Osteoblast (primary cell): ENCODE measurements around the gene DNMT3B. TPM values are rescaled to one million over a fixed set of nuclear protein-coding genes. Genes with fewer than 3 reads are reported as not detected.

Experiments
- DNase-seq: peaks from one replicate; pipeline ENCODE4 v3.0.0; 2011; ENCODE audit warnings: low spot score, mixed read lengths; ENCODE audit not compliant: insufficient read length; ENCODE audit errors: missing footprints
- H2AFZ ChIP-seq: 2 replicates; pipeline ENCODE4 v1.6.0; 2011; ENCODE audit warnings: mild to moderate bottlenecking, low read length
- H3K27ac ChIP-seq: 2 replicates; pipeline ENCODE4 v1.5.1; 2011; ENCODE audit warnings: mild to moderate bottlenecking, low read depth, low read length, moderate library complexity
- H3K27me3 ChIP-seq: 2 replicates; pipeline ENCODE4 v1.6.0; 2012; ENCODE audit warnings: mild to moderate bottlenecking, control low read depth, inconsistent platforms, low read length, moderate library complexity; ENCODE audit not compliant: insufficient read depth
- H3K36me3 ChIP-seq: 2 replicates; pipeline ENCODE4 v1.5.1; 2011; ENCODE audit warnings: mild to moderate bottlenecking, low read length, control low read depth, moderate library complexity; ENCODE audit not compliant: insufficient read depth
- H3K4me1 ChIP-seq: 2 replicates; pipeline ENCODE4 v1.5.1; 2011; ENCODE audit warnings: mild to moderate bottlenecking, low read length, control low read depth, moderate library complexity; ENCODE audit not compliant: insufficient read depth
- H3K4me2 ChIP-seq: 2 replicates; pipeline ENCODE4 v1.6.0; 2011; ENCODE audit warnings: mild to moderate bottlenecking, low read length; ENCODE audit not compliant: insufficient read depth
- H3K4me3 ChIP-seq: fragments of 200-600 bp; sonication (generic); 3 replicates; pipeline ENCODE4 v1.5.1; 2012; ENCODE audit warnings: mild to moderate bottlenecking, low read length, inconsistent platforms; ENCODE audit not compliant: insufficient read depth
- H3K79me2 ChIP-seq: 2 replicates; pipeline ENCODE4 v1.6.0; 2012; ENCODE audit warnings: mild to moderate bottlenecking, low read length, control low read depth, inconsistent platforms; ENCODE audit not compliant: insufficient read depth
- H3K9me3 ChIP-seq: 2 replicates; pipeline ENCODE4 v1.5.1; 2011; ENCODE audit warnings: low read depth, low read length, control low read depth
- H4K20me1 ChIP-seq: 2 replicates; pipeline ENCODE4 v1.6.0; 2012; ENCODE audit warnings: mild to moderate bottlenecking, low read length, control low read depth; ENCODE audit not compliant: insufficient read depth
- total RNA-seq: library from RNA; depleted of rRNA; stranded (reverse); fragments of >200 nt; gene quantifications from 2 replicates; pipeline ENCODE4 v1.2.3, GENCODE V29; 2012
- TF ChIP-seq, protein P1 (sequence below): IDR thresholded peaks from 2 replicates; pipeline ENCODE4 v1.5.1; 2011; ENCODE audit warnings: mild to moderate bottlenecking, low read depth, low read length, moderate library complexity; ENCODE audit errors: extremely low read depth

The DNMT3B gene
- total RNA-seq, 1 donor: 2.5 TPM

DNA sequence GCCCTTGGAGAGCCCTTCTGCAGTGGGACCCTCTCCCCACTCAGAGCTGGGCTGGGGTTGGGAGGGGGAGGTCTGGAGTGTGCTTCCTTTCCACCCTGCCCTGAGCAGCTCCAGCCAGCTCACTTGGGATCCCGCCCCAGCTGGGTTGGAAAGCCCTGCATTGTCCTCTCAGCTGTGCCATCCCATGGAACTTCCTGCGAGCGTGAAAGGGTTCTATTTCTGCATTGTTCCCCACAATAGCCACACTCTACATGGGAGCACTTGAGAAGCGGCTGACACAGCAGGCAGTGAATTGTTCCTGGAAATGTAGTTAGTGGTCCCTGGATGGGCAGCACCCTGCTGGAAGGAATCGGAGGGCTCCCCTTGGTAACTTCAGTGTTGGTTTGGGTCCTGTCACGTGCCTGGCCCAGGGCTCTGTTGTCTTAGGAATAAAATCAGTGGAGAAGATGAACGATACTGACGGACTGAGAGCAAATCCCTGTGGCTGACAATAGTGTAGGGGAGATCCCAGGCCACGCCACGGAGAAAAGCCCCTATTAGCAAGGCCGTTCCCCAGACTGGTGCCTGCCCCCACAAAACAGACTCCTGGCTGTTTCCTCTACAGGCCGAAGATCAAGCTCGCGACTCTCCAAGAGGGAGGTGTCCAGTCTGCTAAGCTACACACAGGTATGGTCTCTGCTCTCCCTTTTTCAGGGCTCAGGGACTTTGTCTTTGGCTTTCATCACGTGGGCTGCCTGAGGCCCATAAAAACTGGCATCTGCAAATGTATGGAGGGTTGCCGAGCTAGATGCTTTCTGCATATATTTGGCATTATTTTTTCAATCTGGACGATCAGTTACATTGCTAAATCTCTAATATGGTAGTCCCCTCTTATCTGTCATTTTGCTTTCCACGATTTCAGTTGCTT is 18.8 kb downstream of the DNMT3B start:
- Histone ChIP-seq H3K36me3 (no peaks in the 10 kb centered on the region), H4K20me1 (peaks cover 10% of the 10 kb centered on the region), H3K9me3 (no peaks in the 10 kb centered on the region), H2AFZ (no peak overlapping the region), H3K27me3 (no peaks in the 10 kb centered on the region), H3K4me3 (no peak overlapping the region), H3K79me2 (peaks cover 19% of the 10 kb centered on the region), H3K4me1 (peaks cover 7% of the 10 kb centered on the region), H3K4me2 (no peak overlapping the region), H3K27ac (no peak overlapping the region)
- TF ChIP-seq, protein P1, sequence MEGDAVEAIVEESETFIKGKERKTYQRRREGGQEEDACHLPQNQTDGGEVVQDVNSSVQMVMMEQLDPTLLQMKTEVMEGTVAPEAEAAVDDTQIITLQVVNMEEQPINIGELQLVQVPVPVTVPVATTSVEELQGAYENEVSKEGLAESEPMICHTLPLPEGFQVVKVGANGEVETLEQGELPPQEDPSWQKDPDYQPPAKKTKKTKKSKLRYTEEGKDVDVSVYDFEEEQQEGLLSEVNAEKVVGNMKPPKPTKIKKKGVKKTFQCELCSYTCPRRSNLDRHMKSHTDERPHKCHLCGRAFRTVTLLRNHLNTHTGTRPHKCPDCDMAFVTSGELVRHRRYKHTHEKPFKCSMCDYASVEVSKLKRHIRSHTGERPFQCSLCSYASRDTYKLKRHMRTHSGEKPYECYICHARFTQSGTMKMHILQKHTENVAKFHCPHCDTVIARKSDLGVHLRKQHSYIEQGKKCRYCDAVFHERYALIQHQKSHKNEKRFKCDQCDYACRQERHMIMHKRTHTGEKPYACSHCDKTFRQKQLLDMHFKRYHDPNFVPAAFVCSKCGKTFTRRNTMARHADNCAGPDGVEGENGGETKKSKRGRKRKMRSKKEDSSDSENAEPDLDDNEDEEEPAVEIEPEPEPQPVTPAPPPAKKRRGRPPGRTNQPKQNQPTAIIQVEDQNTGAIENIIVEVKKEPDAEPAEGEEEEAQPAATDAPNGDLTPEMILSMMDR: no peak
- no peak for DNase-seq

DNA sequence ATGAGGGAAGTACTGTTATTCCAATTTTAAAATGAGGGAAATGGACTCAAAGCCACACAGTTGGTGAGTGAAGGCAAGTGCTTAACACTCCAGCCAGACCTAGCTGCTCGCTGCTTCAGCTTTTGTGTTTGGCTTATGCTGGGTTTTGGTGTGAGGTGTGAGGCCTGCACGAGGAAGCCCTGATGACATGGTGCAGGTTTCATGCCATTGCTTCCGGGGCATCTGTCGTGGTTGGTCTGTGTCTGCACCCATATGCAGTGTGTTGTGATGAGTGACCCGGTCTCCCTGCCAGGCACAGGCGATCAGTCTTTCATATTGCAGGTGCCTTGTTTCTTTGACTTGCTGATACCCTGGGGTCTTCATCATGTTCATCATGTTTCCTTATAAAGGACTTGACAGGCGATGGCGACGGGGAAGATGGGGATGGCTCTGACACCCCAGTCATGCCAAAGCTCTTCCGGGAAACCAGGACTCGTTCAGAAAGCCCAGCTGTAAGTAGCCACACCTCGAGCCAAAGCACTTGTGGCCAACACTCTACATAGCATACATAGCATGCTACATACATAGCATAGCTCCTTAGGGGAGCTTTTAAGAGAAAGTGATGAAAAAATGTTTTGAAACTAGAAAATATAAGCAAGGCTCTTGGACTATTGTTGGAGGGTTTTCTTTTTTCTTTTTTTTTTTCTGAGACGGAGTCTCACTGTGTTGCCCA is 22.3 kb downstream of the DNMT3B start:
- Histone ChIP-seq H3K9me3 (no peaks in the 10 kb centered on the region), H4K20me1 (no peaks in the 10 kb centered on the region), H2AFZ (no peak overlapping the region), H3K79me2 (no peaks in the 10 kb centered on the region), H3K36me3 (peaks cover 3% of the 10 kb centered on the region), H3K4me2 (no peak overlapping the region), H3K27me3 (no peaks in the 10 kb centered on the region), H3K27ac (no peak overlapping the region), H3K4me3 (no peak overlapping the region), H3K4me1 (no peaks in the 10 kb centered on the region)
- DNase-seq: no peak
- TF ChIP-seq, protein P1: no peak

DNA sequence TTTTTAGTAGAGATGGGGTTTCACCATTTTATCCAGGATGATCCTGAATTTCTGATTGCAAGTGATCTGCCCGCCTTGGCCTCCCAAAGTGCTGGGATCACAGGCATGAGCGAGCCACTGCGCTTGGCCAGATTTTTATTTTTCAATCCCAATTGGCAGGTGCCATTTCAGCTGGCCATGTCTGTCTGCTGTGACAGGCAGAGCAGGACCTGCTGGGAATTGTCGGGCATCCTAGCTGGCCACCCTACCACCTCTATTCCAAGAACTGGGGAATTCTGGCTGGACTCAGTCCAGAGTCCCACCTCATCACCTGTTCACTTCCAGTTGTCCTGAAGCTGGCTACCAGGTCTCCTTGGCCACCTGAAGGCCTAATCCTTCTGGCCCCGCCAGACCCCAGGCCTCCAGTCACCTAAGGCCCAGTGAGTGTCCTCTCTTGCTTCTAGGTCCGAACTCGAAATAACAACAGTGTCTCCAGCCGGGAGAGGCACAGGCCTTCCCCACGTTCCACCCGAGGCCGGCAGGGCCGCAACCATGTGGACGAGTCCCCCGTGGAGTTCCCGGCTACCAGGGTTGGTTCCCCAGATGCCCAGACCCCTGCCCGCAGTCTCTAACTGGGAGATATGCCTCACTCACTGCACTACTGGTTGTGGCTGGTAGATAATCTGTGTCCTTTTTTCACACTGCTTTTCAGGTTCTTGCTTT is 24.0 kb downstream of the DNMT3B start:
- no peak overlapping the region for H3K27ac ChIP-seq
- no peaks in the 10 kb centered on the region for H4K20me1 ChIP-seq
- no peak overlapping the region for H3K4me3 ChIP-seq
- DNase-seq: no peak
- H3K9me3 ChIP-seq: no peaks in the 10 kb centered on the region
- H3K79me2 ChIP-seq: no peaks in the 10 kb centered on the region
- no peak overlapping the region for H2AFZ ChIP-seq
- TF ChIP-seq, protein P1: no peak
- no peaks in the 10 kb centered on the region for H3K27me3 ChIP-seq
- H3K4me1 ChIP-seq: no peaks in the 10 kb centered on the region
- no peak overlapping the region for H3K4me2 ChIP-seq
- peaks cover 6% of the 10 kb centered on the region for H3K36me3 ChIP-seq
